K562 (cell line): ENCODE measurements around the gene BMF. TPM values are rescaled to one million over a fixed set of nuclear protein-coding genes. Genes with fewer than 3 reads are reported as not detected.
A peak's percentile ranks its signal among the peaks of the same experiment; 100 is the strongest.

ENCODE experiments used
- CREM ChIP-seq: IDR thresholded peaks from 2 replicates; pipeline ENCODE4 v1.6.1; 2014; ENCODE audit warnings: antibody characterized with exemption, low read depth
- ELF2 ChIP-seq: fragments of 250-450 bp; sonication (Bioruptor Pico); IDR thresholded peaks from 2 replicates; pipeline ENCODE4 v1.5.0; 2021; ENCODE audit warnings: mild to moderate bottlenecking
- ELF4 ChIP-seq: fragments of 450-650 bp; formaldehyde crosslinking; IDR thresholded peaks from 2 replicates; pipeline ENCODE4 v1.4.0; 2022; ENCODE audit warnings: missing genetic modification characterization
- EP300 ChIP-seq: IDR thresholded peaks from 2 replicates; pipeline ENCODE4 v1.6.1; 2012; ENCODE audit warnings: low read length, improper control_type of control experiment
- HDAC1 ChIP-seq, 2 experiments: fragments of 450-650 bp; IDR thresholded peaks; 2 replicates each; pipeline ENCODE4 v1.6.1; 2016 to 2017; ENCODE audit warnings: inconsistent platforms in 1 of 2, mild to moderate bottlenecking in 1 of 2, moderate library complexity in 1 of 2
- HMGN3 ChIP-seq: IDR thresholded peaks from 2 replicates; pipeline ENCODE4 v1.6.1; 2011; ENCODE audit warnings: borderline replicate concordance, low read depth, mild to moderate bottlenecking, mixed read lengths, low read length; ENCODE audit not compliant: insufficient read length; ENCODE audit errors: extremely low read depth
- MITF ChIP-seq: IDR thresholded peaks from 2 replicates; pipeline ENCODE4 v1.6.1; 2014; ENCODE audit warnings: antibody characterized with exemption
- NR2F6 ChIP-seq: fragments of 450-650 bp; formaldehyde crosslinking; IDR thresholded peaks from 2 replicates; pipeline ENCODE4 v1.4.0; 2020; ENCODE audit warnings: mild to moderate bottlenecking
- PCBP2 ChIP-seq: fragments of 200-400 bp; formaldehyde crosslinking; IDR thresholded peaks from 2 replicates; pipeline ENCODE4 v1.6.1; 2018; ENCODE audit warnings: low read length, low read depth, mild to moderate bottlenecking, moderate library complexity; ENCODE audit not compliant: poor library complexity, severe bottlenecking
- POLR3A ChIP-seq: IDR thresholded peaks from 2 replicates; pipeline ENCODE4 v1.6.1; 2011; ENCODE audit warnings: borderline replicate concordance, mild to moderate bottlenecking, moderate library complexity; ENCODE audit not compliant: insufficient read length, insufficient read depth; ENCODE audit errors: extremely low read depth
- PYGO2 ChIP-seq: fragments of 450-650 bp; IDR thresholded peaks from 2 replicates; pipeline ENCODE4 v1.6.1; 2016; ENCODE audit warnings: mild to moderate bottlenecking, missing genetic modification characterization, moderate library complexity, missing compliant biosample characterization
- RAD21 ChIP-seq, 2 experiments: fragments of 250-450 bp in 1 of 2; fragments of 450-650 bp in 1 of 2; sonication (Bioruptor Pico) in 1 of 2; formaldehyde crosslinking in 1 of 2; IDR thresholded peaks in 1 of 2; conservative IDR thresholded peaks in 1 of 2; 2 replicates each; pipeline versions ENCODE4 v1.4.0 to v1.8.0; 2020 to 2022; ENCODE audit warnings: mild to moderate bottlenecking in 2 of 2, moderate library complexity in 1 of 2
- SIN3A ChIP-seq, 2 experiments: fragments of 150-350 bp in 1 of 2; IDR thresholded peaks; 2 replicates each; pipeline ENCODE4 v1.6.1; 2011 to 2016; ENCODE audit warnings: borderline replicate concordance in 2 of 2, low read depth in 2 of 2, low read length in 2 of 2, mild to moderate bottlenecking in 2 of 2, moderate library complexity in 2 of 2; ENCODE audit not compliant: control insufficient read depth in 1 of 2
- SMAD2 ChIP-seq: fragments of 150-350 bp; IDR thresholded peaks from 2 replicates; pipeline ENCODE4 v1.6.1; 2014; ENCODE audit warnings: low read depth, mild to moderate bottlenecking, low read length
- SMARCA5 ChIP-seq: fragments of 450-650 bp; IDR thresholded peaks from 2 replicates; pipeline ENCODE4 v1.6.1; 2016
- SP2 ChIP-seq: IDR thresholded peaks from 2 replicates; pipeline ENCODE4 v1.6.1; 2011; ENCODE audit warnings: mild to moderate bottlenecking, low read depth, low read length, moderate library complexity; ENCODE audit not compliant: poor library complexity, severe bottlenecking; ENCODE audit errors: extremely low read depth
- SREBF1 ChIP-seq: fragments of 150-350 bp; IDR thresholded peaks from 2 replicates; pipeline ENCODE4 v1.6.1; 2014; ENCODE audit warnings: antibody characterized with exemption, low read depth, low read length, borderline replicate concordance
- TAL1 ChIP-seq: fragments of 450-650 bp; IDR thresholded peaks from 2 replicates; pipeline ENCODE4 v1.6.1; 2016; ENCODE audit warnings: mild to moderate bottlenecking
- TBP ChIP-seq: optimal IDR thresholded peaks from 2 replicates; pipeline ENCODE3; 2011; ENCODE audit warnings: low read depth, low read length, improper control_type of control experiment
- U2AF1 ChIP-seq: fragments of 200-400 bp; formaldehyde crosslinking; optimal IDR thresholded peaks from 2 replicates; pipeline ENCODE3; 2017; ENCODE audit warnings: mild to moderate bottlenecking, low read depth, low read length, moderate library complexity
- ZBED1 ChIP-seq: IDR thresholded peaks from 2 replicates; pipeline ENCODE4 v1.6.1; 2014
- ZKSCAN8 ChIP-seq: fragments of 200-800 bp; sonication (Bioruptor generic); IDR thresholded peaks from 2 replicates; pipeline ENCODE4 v1.6.1; 2016; ENCODE audit warnings: missing genetic modification characterization, missing compliant biosample characterization
- ZNF224 ChIP-seq: sonication (generic); formaldehyde crosslinking; IDR thresholded peaks from 2 replicates; pipeline ENCODE4 v1.8.0; 2022; ENCODE audit warnings: mild to moderate bottlenecking, missing genetic modification reagents
- ZNF232 ChIP-seq: sonication (generic); formaldehyde crosslinking; IDR thresholded peaks from 2 replicates; pipeline ENCODE4 v1.8.0; 2022; ENCODE audit warnings: mild to moderate bottlenecking, missing genetic modification reagents
- ZNF512 ChIP-seq: IDR thresholded peaks from 2 replicates; pipeline ENCODE4 v1.6.1; 2016; ENCODE audit warnings: missing genetic modification characterization, missing compliant biosample characterization
- ZNF766 ChIP-seq: fragments of 200-800 bp; sonication (Bioruptor generic); conservative IDR thresholded peaks from 2 replicates; pipeline ENCODE4 v1.6.1; 2016; ENCODE audit warnings: missing genetic modification characterization, missing compliant biosample characterization
- polyA plus RNA-seq, 8 experiments: library from polyadenylated mRNA; depleted of rRNA in 4 of 8; stranded (reverse) in 5 of 8; unstranded in 3 of 8; fragments of >200 nt; fragmentation: Nextera tagmentation in 2 of 8; fragmentation: Illumina TruSeq in 1 of 8; extraction: Ambion mirVana in 2 of 8; extraction: Trizol in 1 of 8; gene quantifications; 2 replicates each; pipeline versions ENCODE4 v1.2.1 to v1.2.3, GENCODE V29; 2011 to 2014; ENCODE audit warnings: inconsistent platforms in 1 of 8, missing spikeins in 1 of 8
- total RNA-seq, 7 experiments: library from RNA; depleted of rRNA in 6 of 7; stranded (reverse); fragments of >200 nt in 6 of 7; fragmentation: Illumina TruSeq in 2 of 7; extraction: Trizol in 2 of 7; gene quantifications; 2 replicates each; pipeline versions ENCODE4 v1.2.1 to v1.2.3, GENCODE V29; 2011 to 2021; ENCODE audit warnings: low replicate concordance in 1 of 7

BMF gene
- total and polyA plus RNA-seq, 9 of the 15 experiments (the other 6 are each of a cell fraction or from before 2014, with no cell fraction given) = 0.25 to 0.91 (median 0.59) TPM; not detected in 2

- TF ChIP-seq SP2 (no peak), TAL1 (peak; percentile 77), TBP (peak; percentile 7), U2AF1 (no peak), SMAD2 (no peak), ZNF766 (CRISPR knock-in tag) (peak; percentile 76), CREM (0 out of 2 replicates have a peak, but pooled peaks have one; percentile 28), EP300 (peak; percentile 70; the same call in 1 of the 2 replicates), POLR3A (no peak), PCBP2 (no peak), NR2F6 (CRISPR knock-in tag) (no peak), ELF4 (CRISPR knock-in tag) (0 out of 2 replicates have a peak, but pooled peaks have one; percentile 42), ZKSCAN8 (CRISPR knock-in tag) (no peak), HMGN3 (no peak), ZNF224 (no peak), SREBF1 (no peak), SIN3A (IDR thresholded peaks at IDR 0.05; ENCODE audit: borderline replicate concordance in 2 of 2, control insufficient read depth in 1 of 2, low read depth in 2 of 2, low read length in 2 of 2) (no peak), RAD21 (CRISPR knock-in tag; conservative IDR thresholded peaks at IDR 0.05 in 1 of 2, IDR thresholded peaks at IDR 0.05 in 1 of 2) (no peak), PYGO2 (tag) (no peak), HDAC1 (IDR thresholded peaks at IDR 0.05) (peak in 1 of 2 experiments; percentile 57; a peak in 1 of 4 replicates), SMARCA5 (no peak; the same call in 1 of the 2 replicates), MITF (peak; percentile 93), ZNF512 (tag) (no peak), ZNF232 (no peak), ZBED1 (no peak), ELF2 (CRISPR knock-in tag) (no peak)
Measured at GRCh38 chr15:40080847-40081246, 27.8 kb downstream of the BMF start (continued).
